Activated CD8-positive, alpha-beta memory T cell treated with anti-CD3 and anti-CD28 coated beads, Interleukin-2, amount 50 U/mL, for 24 hours (primary cell): ENCODE measurements around the gene TYK2.
"Not testable (repeated sequence)": the region's sequence is repeated elsewhere in the genome, so short reads cannot be mapped to it uniquely, and the experiment has no call there.

Source experiments
- DNase-seq: peaks from one replicate; pipeline ENCODE4 v3.0.0-alpha.2; 2020; ENCODE audit errors: extremely low read depth

The TYK2 gene

DNA sequence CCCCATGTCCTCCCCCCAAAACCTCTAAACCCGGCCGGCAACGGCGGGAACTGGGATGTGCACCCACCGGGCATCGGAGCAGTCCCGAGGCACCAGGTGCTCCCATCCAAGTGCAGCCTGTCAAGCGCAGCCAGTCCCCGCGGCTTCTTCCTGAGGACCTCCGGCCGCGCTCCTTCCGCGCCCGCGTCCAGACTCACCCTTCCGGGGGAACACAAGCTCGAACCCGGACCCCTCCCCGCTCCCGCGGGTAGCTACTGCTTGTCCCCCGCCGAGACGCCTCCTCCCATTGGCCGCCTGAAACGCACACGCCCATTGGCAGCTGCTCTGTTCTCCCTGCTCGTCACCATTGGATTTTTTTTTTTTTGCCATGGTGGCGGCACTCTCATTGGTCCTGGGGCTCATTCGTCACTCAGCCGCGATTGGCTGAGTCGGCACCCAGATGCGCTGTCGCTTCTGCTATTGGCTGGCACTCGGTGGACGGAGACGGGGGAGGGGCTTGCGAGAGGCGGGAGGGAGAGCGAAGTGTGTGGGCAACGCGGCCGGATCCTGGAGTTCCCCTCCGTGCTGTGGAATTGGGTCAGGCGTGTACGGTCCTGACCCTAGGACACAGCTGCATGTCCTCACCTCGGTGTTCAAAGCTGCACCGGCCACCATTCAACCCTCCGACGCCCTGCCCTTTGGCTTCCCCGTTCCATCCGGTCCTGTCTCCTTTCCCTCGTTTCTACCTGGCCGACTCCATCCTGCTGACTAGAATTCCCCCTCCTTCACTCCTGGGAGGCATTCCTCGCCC is at the start of gene TYK2:
Gene TYK2 (minus strand): TSS at position 260 of the 790 bp plus-strand sequence. CDS start 2,166 bp downstream, outside the sequence.
- peak; percentile 87 for DNase-seq

DNA sequence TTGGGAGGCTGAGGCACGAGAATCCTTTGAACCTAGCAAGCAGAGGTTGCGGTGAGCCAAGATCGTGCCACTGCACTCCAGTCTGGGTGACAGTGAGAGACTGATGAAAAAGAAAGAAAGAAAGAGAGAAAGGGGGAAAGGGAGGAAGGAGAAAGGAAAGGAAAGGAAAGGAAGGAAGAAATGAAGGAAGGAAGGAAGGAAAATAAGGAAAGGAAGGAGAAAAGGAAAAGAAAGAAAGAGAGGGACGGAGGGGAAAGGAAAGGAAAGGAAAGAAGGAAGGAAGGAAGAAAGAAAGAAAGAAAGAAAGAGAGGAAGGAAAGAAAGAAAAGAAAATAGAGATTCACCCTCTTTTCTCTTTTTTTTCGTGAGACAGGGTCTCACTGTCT is 48.6 kb upstream of the TYK2 start:
- no peak for DNase-seq

DNA sequence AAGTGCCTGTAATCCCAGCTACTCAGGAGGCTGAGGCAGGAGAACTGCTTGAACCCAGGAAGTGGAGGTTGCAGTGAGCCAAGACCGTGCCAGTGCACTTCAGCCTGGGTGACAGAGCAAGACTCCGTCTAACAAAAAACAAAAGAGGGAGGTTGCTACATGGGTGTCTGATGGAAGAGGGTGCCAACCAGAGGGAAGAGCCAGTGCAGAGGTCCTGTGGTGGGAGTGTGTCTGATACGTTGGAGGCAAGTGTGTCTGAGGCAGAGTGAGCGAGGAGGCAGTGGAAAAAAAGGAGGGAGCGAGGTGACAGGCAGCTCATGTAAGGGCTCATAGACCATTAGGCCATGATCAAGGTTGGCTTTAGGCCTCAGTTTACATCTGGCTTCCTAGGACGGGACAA is 46.8 kb upstream of the TYK2 start:
- no peak for DNase-seq

DNA sequence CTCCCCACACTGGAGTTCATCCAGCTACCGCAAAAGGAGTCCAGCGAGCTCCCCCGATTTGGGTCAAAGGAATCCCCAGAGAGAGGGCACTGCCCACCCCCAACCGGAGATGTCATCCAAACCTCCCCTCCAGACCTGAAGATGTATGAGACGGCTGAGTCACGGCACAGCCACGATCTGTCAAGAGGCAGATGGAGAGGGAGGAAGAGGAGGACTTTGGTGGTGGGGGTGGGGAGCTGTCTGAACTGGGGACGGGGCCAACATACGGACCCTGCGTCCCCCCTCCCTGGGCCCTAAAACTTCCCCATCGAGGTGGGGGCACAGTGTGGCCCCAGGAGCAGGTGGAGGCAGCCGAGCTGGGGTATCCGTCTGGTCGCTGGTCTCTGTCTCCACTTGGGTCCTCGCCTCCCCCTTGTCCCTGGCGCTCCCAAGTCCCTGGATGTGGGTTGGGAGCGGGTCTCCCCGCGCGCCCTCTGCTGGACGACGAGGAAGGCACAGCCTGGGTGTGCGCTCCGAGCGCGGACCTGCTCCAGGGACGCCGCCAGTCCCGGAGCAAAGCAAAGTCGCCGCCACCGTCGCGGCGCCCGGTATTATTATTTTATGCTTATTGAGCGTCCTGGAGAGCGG is 43.8 kb upstream of the TYK2 start:
- no peak for DNase-seq

DNA sequence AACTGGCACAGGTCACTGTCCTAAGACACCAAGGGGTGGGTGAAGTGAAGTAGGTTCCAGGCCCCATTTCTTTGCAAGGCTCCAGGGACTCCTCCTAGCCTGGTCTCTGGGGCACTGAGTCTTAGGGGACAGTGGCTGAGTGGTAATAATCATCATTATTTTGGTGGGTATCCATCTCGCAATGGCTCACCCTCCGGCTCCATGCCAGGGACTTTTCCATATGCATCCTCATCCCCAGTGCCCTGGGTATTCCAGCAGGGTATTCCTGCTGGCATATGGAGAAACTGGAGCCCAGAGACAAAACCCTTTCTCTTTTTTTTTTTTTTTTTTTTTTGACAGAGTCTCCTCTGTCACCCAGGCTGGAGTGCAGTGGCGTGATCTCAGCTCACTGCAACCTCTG is 42.5 kb upstream of the TYK2 start:
- DNase-seq, result no peak

DNA sequence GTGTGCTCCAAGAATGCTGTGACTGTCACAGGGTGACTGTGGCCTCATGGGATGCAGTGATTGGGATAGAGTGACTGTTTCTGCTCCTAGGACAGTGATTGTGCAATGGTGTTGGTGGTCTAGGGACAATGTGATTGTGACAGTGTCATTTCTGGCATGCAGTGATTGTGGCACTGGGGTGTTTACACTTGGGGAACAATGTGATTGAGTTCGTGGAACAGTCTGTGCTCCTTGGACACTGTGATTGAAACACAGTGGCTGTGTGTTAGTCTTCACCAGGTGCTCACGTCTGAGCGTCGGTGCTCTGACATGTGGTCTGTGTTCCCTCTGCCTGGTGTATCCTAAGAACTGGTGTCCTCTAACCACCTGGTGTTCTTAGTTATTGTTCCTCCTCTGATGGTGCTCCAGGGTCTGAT is 41.7 kb upstream of the TYK2 start:
- DNase-seq, result no peak

DNA sequence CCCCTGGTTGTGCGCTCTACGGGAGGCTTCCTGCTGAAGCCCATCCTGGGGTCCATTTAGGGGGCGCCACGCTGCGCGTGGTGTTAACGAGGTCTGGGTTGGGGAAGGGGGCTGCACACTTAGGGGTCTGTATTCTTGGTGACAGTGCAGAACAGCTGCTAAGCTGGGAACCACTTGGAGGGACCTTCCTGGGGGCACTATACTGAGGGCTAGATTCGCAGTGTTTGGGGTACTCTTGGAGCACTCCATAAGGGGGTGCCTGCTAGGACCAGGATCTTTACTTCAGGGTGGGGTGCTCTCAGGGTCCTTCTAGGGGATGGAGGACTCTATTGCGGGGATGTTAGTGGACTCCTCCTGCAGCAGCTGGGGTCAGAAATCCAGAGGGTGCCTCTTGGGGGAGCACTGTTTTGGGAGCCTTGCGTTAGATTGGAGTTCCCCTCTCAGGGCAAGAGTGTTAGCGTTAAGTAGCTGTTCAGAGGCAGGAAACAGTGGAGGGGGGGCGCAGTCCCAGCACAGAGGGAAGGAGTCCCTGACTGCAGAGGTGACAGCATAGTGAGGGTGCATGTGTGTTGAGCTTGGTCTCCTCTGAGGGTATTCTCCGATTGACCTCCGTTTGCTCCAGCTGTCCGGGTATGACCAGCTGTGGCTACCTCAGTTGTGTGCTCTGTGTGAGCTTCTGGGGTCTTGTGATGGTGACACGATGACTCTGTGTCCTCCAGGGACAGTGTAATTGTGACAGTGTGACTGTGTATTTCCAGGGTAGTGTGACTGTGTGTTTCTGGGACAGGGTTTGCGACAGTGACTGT is 41.1 kb upstream of the TYK2 start:
- no peak for DNase-seq

DNA sequence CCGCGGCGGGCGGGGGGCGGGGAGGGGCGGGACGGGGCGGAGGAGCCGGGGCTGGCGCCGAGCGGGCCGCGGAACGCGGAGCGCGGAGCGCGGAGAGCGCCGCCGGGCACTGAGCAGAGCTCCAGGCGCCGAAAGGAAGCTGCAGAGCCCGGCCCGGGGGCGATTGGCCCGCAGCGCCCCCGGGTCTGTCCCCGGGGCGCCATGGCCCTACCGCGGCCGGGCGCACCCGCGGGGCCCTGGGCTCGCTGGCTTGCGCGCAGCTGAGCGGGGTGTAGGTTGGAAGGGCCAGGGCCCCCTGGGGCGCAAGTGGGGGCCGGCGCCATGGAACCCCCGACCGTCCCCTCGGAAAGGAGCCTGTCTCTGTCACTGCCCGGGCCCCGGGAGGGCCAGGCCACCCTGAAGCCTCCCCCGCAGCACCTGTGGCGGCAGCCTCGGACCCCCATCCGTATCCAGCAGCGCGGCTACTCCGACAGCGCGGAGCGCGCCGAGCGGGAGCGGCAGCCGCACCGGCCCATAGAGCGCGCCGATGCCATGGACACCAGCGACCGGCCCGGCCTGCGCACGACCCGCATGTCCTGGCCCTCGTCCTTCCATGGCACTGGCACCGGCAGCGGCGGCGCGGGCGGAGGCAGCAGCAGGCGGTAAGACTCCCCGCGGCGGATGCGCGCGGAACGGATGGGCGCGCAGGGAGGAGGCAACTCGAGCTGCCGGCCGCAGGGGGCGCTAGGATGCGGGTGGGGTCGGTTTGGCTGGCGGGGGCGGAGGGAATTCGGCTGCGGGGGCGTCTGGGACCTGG is 40.3 kb upstream of the TYK2 start, which contains the start of gene PDE4A:
Gene PDE4A (plus strand): TSS at position 95 of the 796 bp plus-strand sequence. CDS start 227 bp downstream, at position 322.
- no peak for DNase-seq

DNA sequence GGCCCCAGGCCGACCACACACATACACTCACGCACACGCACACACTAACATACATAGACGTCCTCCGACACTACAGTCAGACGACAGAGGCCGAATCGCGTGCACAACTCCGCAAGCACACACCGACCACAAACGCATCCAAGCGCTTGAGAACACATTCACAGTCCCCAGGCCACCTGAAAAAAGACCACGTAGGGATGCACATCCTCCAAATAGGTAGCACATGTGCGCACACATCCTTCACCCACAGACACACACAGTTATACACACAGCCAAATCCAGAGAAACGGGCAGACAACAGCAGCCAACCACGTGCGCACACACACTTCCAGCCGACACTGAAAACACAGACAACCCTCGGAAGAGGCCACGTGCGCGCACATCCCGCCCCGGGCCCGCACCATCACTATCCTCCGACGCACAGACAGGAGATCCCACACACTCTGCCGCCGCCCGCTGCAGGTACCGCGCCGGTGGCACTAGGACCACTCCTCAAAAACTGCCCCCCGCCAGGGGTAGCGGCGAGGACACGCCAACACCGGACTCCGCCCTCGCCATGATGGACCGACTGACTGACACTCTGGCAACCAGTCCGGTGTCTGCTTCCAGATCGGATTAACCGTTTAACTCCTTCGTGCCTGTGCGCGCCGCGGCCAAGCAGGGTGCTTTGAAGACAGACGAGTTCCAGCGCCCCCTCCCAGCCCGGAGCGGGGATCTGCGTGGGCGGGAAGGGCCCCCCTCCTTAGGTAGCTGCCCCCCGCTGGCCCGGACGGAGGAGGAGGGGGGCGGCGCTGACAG is 39.5 kb upstream of the TYK2 start:
- no peak for DNase-seq

DNA sequence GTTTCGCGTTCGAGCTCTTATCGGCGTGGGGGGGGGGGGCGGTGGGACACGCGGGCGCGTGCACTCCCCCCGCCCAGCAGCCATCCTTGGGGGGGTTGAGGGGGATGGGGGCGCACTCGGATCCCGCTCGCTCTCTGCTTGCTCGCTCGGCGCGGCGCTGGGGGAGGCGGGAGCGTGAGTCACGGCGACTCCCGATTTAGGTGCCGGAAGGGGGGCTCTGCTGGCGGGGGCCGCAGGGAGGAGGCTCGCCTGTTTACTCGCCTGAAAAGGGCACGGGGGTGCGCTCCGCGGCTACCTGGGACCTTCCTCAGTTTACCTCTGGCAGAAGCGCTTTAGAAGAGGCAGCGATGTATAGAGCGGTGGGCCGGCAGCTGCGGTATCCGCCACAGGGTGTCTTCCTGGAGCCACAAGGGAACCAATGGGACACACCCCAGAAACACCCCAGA is 38.9 kb upstream of the TYK2 start:
- DNase-seq, result no peak

DNA sequence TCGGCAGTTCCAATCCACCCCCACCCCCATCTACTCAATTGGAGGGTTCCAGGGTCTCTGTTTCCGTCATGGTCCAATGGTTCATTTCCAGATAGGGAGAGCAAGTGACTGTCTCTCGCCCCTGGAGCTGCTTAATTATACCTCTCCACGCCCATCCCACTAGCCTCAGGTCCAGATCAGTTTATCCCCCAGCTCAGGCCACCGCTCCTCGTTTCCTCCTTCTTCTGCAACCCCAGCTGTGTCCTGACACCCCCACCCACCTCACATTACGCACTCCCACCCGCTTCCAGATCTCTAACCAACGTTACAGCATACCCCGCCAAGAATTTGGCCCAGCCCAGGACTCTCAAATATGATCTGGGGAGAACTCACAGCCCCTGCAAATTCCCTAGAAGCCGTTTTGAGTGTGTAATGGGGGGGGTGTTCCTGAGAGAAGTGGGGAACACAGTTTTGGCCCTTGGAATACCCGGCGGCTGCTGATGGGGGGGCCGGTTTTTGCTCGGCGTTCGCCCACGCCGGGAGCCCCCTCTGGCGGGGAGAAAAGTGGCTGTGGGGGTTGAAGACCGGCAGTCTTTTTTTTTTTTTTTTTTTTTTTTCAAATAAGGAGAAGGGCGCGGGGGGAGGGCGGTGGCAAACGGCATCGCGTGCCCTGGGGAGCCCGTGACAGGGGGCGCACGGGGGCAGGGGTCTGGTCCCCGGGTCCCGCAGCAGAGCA is 38.3 kb upstream of the TYK2 start:
- DNase-seq, result no peak

DNA sequence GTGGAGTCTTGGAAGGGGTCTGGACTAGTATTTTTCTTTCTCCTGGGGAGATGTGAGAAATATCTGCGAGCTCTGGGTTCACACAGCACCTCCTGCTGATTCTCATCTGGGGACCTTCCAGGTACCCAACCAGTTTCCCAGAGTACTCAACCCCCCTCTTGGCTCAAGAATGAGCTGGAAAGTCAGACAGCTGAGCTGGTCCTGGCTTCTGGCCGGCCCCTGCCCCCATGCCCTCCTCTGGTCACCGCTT is 37.8 kb upstream of the TYK2 start:
- DNase-seq, result no peak

DNA sequence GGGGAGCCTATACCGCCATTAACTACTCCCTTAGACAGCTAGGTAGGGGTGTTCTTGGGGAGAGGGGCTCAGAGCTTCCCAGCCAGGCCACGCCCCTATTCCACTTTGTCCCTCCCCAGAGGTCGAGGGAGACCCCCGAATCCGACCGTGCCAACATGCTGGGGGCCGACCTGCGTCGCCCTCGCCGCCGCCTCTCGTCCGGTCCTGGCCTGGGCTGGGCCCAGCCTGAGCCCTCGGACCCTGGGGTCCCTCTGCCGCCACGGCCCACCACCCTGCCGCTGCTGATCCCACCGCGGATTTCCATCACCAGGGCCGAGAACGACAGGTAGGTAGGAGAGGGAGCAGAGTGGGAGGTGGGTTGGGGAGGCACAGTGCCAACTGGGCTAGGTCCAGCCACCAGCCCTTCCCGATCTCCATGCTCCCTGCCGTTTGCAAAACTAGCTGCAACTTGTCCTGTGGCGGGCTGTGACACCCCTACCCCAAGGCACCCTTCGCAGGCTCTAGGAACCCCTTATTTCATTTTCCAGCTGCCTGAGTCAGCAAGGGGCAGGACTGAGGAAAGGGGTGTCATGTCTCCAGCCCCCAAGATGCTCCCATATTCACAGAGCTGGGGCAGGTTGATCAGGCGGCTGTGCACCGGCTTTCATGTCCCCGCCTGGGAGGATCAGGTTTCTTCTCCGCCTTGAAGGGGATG is 37.3 kb upstream of the TYK2 start:
- no peak for DNase-seq

DNA sequence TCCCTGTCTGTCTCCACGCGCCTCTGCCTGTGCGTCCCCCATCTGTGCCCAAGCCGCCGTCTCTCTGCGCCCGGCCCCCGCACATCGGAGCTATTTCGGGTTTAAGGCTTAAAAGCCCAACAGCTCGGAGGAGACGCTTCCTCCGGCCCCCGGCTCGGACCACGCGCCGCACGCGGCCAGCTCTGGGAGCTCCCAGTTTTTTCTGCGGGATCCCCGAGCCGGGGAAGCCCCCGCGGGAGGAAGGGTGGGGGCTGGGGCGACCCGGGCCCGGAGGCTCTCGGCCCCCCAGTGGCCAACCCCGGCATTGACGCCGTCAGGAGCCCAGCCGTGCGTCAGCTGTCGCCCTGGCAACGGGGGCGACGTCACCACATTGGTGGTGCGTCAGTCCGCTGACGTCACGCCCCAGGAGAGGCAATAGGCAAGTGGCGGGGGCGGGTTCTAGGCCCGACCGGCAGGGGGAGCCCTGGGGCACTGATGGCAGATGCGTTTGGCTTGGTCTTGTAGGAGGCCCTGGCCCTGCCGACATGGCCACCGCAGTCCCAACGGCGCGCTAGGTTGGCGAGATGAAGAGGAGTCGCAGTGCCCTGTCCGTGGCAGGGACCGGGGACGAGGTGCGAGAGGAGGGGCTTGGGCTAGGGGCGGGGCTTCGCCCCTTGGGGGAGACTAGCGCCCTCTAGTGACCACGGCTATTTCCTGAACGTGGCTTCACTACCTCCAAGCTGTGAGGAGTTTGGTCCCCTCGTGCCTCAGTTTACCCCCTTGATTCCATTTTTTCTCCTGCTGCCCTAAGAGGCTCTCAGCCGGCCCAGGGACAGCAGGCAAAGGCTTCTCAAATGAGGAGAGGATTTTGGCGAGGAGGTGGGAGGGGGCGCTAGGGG is 36.2 kb upstream of the TYK2 start:
- DNase-seq, result peak; percentile 80

DNA sequence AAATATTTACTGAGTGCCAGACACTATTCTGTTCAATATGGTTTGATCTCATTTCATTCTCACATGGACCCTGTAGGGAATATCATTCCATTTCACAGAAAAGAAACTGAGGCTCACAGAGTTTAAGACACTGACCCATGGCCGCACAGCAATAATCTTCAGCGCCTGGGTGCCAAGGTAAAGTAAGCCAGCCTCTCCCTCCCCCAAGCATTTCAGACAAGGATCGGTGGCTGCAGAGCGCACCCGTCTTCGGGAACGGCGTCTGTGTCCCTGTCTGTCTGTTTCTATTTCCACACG is 35.7 kb upstream of the TYK2 start:
- DNase-seq, result no peak

DNA sequence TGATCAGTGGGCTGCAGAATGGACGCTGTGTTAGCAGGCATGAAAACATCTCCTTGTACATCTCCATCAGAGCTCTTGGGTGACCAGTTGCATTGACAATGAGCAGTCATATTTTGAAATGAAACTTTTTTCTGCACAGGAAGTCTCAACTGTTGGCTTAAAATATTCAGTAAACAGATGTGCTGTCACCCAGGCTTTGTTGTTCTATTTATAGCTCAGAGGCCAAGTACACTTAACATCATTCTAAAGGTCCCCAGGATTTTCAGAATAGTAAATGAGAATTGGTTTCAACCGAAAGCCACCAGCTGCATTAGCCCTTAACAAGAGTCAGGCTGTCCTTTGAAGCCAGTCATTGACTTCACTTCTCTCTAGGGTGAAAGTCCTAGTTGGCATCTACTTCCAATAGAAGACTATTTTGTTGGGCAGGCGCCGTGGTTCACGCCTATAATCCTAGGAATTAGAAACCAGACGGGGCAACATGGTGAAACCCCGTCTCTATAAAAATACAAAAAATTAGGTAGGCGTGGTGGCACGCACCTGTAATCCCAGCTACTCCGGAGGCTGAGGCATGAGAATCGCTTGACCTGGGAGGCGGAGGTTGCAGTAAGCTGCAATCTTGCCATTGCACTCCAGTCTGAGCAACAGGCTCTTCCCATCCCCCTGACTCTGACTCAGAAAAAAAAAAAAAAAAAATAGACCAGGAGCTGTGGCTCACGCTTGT is 32.0 kb upstream of the TYK2 start:
- no peak for DNase-seq

DNA sequence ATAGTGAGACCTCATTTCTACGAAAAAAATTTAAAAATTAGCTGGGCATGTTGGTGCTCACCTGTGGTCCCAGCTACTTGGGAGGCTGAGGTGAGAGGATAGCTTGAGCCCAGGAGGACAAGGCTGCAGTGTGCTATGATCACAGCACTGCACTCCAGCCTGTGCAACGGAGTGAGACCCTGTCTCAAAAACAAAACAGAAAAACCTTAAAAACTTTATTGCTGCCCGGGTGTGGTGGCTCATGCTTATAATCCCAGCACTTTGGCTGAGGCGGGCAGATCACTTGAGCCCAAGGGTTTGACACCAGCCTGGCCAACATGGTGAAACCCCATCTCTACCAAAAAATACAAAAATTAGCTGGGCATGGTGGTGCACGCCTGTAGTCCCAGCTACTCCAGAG is 30.9 kb upstream of the TYK2 start:
- not testable (repeated sequence) for DNase-seq

DNA sequence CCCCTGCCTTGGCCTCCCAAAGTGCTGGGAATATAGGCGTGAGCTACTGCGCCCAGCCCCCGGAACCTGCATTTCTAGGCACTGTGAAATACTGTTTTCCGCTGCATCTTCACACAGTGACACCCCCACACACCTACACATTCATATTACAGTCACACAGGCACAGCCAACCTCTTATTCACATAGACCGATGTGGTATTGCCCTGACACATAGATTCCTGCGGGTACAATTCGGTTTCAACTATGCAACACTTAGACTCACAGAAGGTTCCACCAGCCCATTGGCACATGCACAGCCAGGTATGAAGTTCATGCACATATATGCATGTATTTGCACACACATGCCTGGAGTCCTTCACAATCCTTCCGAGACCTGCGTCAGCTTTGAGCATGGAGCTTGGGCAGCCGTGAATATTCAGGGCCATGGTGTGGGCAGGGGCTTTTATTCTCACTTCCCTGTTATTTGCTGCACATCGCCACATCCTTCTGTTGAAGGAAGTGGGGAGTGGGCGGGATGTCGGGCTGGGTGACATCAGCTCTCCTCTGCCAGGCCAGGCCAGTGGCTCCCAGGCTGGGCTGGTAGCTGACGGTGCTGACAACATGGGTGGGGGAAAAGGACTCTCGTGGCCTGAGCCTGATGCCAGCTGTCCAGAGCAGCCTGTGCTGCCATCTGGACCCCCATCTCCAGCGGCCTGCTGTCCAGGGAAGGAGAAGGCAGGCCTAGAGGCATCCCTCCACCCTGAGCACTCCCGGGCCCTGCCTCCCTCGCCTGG is 28.3 kb upstream of the TYK2 start:
- no peak for DNase-seq
